Measurements from ENCODE around the gene HLCS.

The HLCS gene

GRCh38 chr21:36786186-36786585 is 180.3 kb downstream of the HLCS start:
- no peaks in the 10 kb centered on the region for H3K36me3 ChIP-seq (ENCODE audit: control insufficient read depth in 2 of 2, insufficient read depth in 1 of 2, low read length in 2 of 2)
- CTCF ChIA-PET: no interaction called here
- no peak overlapping the region for H3K27ac ChIP-seq (ENCODE audit: extremely low read depth, low read depth, low read length)
- H3K4me1 ChIP-seq (ENCODE audit: control insufficient read depth, insufficient read depth, low read length): peaks cover 4% of the 10 kb centered on the region; the same call in 1 of the 2 replicates
- no peak overlapping the region for H3K4me3 ChIP-seq (ENCODE audit: low read depth, low read length)
- no peak for TF ChIP-seq ZNF114 (tag by site-specific recombination; IDR thresholded peaks at IDR 0.05)
- no peak for TF ChIP-seq OVOL3 (tag by site-specific recombination; IDR thresholded peaks at IDR 0.05)
- TF ChIP-seq, protein P1, sequence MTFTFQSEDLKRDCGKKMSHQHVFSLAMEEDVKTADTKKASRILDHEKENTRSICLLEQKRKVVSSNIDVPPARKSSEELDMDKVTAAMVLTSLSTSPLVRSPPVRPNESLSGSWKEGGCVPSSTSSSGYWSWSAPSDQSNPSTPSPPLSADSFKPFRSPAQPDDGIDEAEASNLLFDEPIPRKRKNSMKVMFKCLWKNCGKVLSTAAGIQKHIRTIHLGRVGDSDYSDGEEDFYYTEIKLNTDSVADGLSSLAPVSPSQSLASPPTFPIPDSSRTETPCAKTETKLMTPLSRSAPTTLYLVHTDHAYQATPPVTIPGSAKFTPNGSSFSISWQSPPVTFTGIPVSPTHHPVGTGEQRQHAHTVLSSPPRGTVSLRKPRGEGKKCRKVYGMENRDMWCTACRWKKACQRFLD (tag by site-specific recombination; IDR thresholded peaks at IDR 0.05): no peak
- TF ChIP-seq ZNF621 (tag by site-specific recombination; IDR thresholded peaks at IDR 0.05): no peak
- no peak for TF ChIP-seq ZNF394 (tag by site-specific recombination; IDR thresholded peaks at IDR 0.05; ENCODE audit: borderline replicate concordance)
- no peak for TF ChIP-seq ZNF132 (tag by site-specific recombination; IDR thresholded peaks at IDR 0.05; ENCODE audit: borderline replicate concordance)
- TF ChIP-seq ZNF585B (tag by site-specific recombination; IDR thresholded peaks at IDR 0.05): no peak
- TF ChIP-seq TRIM28 (IDR thresholded peaks at IDR 0.05; ENCODE audit: borderline replicate concordance, low read length): no peak
- TF ChIP-seq ZNF513 (tag by site-specific recombination; IDR thresholded peaks at IDR 0.05): no peak
- TF ChIP-seq TCF7L2 (IDR thresholded peaks at IDR 0.05; ENCODE audit: borderline replicate concordance, low read depth, low read length): no peak
- TF ChIP-seq ATF2 (tag by site-specific recombination; IDR thresholded peaks at IDR 0.05; ENCODE audit: low read depth): no peak
- no peak for TF ChIP-seq ZNF48 (tag by site-specific recombination; IDR thresholded peaks at IDR 0.05)
- TF ChIP-seq, protein P2, sequence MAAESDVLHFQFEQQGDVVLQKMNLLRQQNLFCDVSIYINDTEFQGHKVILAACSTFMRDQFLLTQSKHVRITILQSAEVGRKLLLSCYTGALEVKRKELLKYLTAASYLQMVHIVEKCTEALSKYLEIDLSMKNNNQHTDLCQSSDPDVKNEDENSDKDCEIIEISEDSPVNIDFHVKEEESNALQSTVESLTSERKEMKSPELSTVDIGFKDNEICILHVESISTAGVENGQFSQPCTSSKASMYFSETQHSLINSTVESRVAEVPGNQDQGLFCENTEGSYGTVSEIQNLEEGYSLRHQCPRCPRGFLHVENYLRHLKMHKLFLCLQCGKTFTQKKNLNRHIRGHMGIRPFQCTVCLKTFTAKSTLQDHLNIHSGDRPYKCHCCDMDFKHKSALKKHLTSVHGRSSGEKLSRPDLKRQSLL (tag by site-specific recombination; IDR thresholded peaks at IDR 0.05): no peak
- TF ChIP-seq SCRT2 (tag by site-specific recombination; IDR thresholded peaks at IDR 0.05): no peak
- POLR2A ChIA-PET: interaction anchor here (0.7 kb wide), 1 partner anchor 94 kb away, joined by 3 read pairs; no protein-coding TSS in a partner anchor
- no peaks in the 10 kb centered on the region for H3K9me3 ChIP-seq (ENCODE audit: control insufficient read depth, insufficient read depth, low read depth, low read length)

DNA sequence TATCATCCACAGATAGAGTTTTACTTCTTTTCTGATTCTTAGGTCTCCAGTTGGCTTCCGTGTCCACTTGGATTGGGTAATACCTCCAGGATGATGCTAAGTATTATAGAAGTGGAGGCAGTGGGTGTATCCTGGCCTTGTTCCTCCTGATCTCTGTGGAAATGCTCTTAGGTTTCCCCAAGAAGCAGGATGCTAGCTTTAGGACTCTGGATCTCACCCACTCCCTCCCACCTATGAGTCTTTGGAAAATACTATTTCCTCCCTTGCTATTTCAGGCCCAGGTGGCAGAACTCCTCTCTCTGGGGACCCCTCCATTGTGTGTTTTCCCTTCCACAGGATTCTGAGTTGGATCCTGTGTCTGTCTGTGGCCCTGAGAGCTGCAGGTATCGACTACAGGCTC is 180.9 kb downstream of the HLCS start:
- Histone ChIP-seq H3K27ac (ENCODE audit: extremely low read depth, low read depth, low read length) (no peak overlapping the region), H3K36me3 (ENCODE audit: control insufficient read depth in 2 of 2, insufficient read depth in 1 of 2, low read length in 2 of 2) (no peaks in the 10 kb centered on the region), H3K9me3 (ENCODE audit: control insufficient read depth, insufficient read depth, low read depth, low read length) (no peaks in the 10 kb centered on the region), H3K4me1 (ENCODE audit: control insufficient read depth, insufficient read depth, low read length) (peaks cover 4% of the 10 kb centered on the region; the same call in 1 of the 2 replicates), H3K4me3 (ENCODE audit: low read depth, low read length) (no peak overlapping the region)
- ChIA-PET POLR2A (no interaction called here), CTCF (no interaction called here)
- TF ChIP-seq EGR2 (tag by site-specific recombination; IDR thresholded peaks at IDR 0.05; ENCODE audit: low read depth) (peak; percentile 76), ZFHX2 (tag by site-specific recombination; conservative IDR thresholded peaks at IDR 0.05) (peak; percentile 78), ZNF623 (tag by site-specific recombination; IDR thresholded peaks at IDR 0.05) (no peak)

DNA sequence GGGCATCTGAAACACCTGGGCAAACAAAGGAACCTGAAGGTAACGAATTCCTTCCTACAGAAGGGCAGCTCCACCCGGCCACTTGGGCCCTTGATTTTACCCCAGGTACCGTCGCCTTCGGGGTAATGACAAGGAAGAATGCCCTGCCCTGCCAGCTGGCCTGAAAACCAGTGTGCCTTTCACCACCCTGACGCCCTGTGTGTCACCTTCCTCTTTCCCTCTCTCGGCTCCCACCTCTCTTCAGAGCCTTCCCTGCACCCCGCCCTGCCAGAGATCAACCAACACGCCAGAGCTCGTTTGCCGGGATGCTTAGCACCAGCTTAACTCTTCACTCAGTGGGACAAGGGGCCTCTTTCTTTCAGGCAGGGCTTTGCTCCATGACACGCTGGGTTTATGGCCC is 181.5 kb downstream of the HLCS start:
- H3K27ac ChIP-seq (ENCODE audit: extremely low read depth, low read depth, low read length): no peak overlapping the region
- no peaks in the 10 kb centered on the region for H3K9me3 ChIP-seq (ENCODE audit: control insufficient read depth, insufficient read depth, low read depth, low read length)
- no peak overlapping the region for H3K4me3 ChIP-seq (ENCODE audit: low read depth, low read length)
- H3K4me1 ChIP-seq (ENCODE audit: control insufficient read depth, insufficient read depth, low read length): peaks cover 4% of the 10 kb centered on the region; the same call in 1 of the 2 replicates
- ChIA-PET POLR2A (no interaction called here), CTCF (interaction anchor here (0.6 to 1.2 kb wide), 2 partner anchors 70 to 139 kb away, joined by 4 to 6 read pairs; no protein-coding TSS in a partner anchor)
- H3K36me3 ChIP-seq (ENCODE audit: control insufficient read depth in 2 of 2, insufficient read depth in 1 of 2, low read length in 2 of 2): no peaks in the 10 kb centered on the region
- TF ChIP-seq, protein P3, sequence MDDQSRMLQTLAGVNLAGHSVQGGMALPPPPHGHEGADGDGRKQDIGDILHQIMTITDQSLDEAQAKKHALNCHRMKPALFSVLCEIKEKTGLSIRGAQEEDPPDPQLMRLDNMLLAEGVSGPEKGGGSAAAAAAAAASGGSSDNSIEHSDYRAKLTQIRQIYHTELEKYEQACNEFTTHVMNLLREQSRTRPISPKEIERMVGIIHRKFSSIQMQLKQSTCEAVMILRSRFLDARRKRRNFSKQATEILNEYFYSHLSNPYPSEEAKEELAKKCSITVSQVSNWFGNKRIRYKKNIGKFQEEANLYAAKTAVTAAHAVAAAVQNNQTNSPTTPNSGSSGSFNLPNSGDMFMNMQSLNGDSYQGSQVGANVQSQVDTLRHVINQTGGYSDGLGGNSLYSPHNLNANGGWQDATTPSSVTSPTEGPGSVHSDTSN (CRISPR knock-in tag; IDR thresholded peaks at IDR 0.05): no peak
- no peak for TF ChIP-seq KLF10 (tag by site-specific recombination; IDR thresholded peaks at IDR 0.05)
- no peak for TF ChIP-seq ZBTB48 (tag by site-specific recombination; IDR thresholded peaks at IDR 0.05)
- TF ChIP-seq ZNF792 (tag by site-specific recombination; IDR thresholded peaks at IDR 0.05): no peak
- no peak for TF ChIP-seq AEBP2 (tag by site-specific recombination; IDR thresholded peaks at IDR 0.05; ENCODE audit: borderline replicate concordance)
- no peak for TF ChIP-seq ZNF223 (tag by site-specific recombination; IDR thresholded peaks at IDR 0.05)
- TF ChIP-seq MZF1 (tag by site-specific recombination; IDR thresholded peaks at IDR 0.05; ENCODE audit: borderline replicate concordance): no peak
- no peak for TF ChIP-seq ZNF391 (tag by site-specific recombination; IDR thresholded peaks at IDR 0.05; ENCODE audit: borderline replicate concordance, low read depth)
